Fibroblast of gingiva (primary cell): ENCODE results near the gene TBC1D1.
"Not testable (repeated sequence)": the region's sequence is repeated elsewhere in the genome, so short reads cannot be mapped to it uniquely, and the experiment has no call there.

Experiments used
- DNase-seq: peaks from one replicate; pipeline ENCODE4 v3.0.0-alpha.2; 2011; ENCODE audit warnings: low read depth

The TBC1D1 gene

DNA sequence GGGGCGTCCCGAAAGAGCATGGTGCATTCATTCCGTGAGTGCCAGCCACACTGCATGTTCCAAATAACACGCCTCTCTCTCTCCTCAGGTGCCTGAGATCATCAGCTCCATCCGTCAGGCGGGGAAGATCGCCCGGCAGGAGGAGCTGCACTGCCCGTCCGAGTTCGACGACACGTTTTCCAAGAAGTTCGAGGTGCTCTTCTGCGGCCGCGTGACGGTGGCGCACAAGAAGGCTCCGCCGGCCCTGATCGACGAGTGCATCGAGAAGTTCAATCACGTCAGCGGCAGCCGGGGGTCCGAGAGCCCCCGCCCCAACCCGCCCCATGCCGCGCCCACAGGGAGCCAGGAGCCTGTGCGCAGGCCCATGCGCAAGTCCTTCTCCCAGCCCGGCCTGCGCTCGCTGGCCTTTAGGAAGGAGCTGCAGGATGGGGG lies 123.6 kb downstream of the TBC1D1 start:
- DNase-seq = no peak

DNA sequence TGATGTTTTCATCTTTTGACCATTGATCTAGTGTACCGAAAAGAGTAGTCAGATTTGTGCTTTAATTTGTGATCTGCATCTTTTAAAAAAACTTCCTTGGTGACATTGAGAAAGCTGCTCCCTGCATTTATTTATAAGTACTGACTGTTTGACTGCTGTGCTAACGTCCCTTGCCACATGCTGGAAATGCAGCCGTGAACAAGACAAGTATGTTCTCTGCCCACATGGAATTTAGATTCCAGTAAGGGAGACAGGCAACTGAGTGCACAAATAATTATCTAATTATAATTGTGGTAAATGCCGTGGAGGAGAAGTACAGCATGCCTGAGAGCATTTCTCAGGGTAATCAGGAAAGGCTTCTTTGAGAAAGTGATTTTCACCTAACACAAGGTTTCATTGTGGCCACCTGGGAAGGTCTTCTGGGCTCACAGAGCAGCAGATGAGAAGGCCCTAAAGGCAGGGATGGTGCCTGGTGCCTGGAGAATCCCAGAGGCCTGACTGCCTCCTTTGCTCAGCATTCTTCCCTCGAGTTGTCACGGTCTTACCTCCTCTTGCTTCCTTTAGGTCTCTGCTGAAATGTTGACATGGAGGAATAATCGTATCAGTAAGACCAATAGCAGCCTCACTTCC lies 125.1 kb downstream of the TBC1D1 start:
- DNase-seq = peak; percentile 40

DNA sequence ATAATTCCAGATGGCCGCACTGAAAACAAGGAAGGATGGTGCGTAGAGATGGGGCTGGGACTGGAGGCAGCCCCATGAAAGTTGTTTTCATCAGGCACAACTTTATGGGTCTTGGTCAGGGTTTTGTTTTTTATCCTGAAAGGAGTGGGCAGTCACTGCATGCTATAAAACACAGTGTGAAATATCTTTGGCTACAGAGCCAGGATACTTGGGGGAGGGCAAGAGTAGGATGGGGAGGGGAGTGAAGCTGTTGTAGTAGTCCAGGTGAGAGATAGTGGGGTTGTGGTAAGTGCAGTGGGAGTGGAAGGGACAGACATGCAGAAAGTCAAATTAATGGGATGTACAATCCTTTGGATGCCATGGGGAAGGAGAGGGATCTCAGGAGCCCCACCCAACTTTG lies 125.8 kb downstream of the TBC1D1 start:
- DNase-seq = no peak

DNA sequence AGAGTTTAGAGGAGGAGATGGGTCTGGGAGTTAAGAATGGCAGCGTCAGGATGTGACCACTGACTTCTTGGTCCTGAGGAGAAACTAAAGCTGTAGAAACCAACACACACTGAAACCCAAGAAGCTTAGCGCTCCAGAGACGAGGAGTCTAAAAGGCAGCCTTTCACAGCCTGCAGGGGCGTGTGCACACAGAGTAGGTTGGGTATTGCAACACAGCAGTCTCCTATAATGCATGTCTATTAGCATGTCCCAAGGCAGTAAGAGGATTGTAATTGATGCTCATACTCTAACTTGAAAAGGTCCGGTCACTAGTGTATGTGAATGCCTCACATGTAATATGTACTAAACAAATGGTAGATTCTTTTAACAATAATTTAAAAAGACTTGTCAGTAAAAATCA lies 126.7 kb downstream of the TBC1D1 start:
- DNase-seq = no peak

DNA sequence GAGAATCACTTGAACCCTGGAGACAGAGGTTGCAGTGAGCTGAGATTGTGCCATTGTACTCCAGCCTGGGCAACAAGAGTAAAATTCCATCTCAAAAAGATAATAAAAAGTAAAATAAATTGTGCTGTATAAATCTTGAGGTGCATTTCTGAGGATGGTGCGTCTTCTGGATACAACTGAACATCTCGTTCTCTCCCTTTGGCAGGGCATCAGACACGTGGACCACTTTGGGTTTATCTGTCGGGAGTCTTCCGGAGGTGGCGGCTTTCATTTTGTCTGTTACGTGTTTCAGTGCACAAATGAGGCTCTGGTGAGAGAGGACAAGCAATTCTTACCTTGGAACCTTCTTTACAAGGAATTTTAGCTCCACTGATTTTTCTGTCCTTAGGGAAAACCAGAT lies 129.5 kb downstream of the TBC1D1 start:
- no peak for DNase-seq

DNA sequence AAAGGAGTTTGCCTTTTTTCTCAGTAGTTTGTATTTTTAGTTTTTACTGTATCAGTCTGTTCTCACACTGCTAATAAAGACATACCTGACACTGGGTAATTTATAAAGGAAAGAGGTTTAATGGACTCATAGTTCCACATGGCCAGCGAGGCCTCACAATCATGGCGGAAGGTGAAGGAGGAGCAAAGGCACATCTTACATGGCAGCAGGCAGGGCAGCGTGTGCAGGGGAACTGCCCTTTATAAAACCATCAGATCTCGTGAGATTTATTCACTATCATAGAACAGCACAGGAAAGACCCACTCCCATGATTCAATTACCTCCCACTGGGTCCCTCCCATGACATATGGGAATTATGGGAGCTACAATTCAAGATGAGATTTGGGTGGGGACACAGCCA lies 130.1 kb downstream of the TBC1D1 start:
- not testable (repeated sequence) for DNase-seq

DNA sequence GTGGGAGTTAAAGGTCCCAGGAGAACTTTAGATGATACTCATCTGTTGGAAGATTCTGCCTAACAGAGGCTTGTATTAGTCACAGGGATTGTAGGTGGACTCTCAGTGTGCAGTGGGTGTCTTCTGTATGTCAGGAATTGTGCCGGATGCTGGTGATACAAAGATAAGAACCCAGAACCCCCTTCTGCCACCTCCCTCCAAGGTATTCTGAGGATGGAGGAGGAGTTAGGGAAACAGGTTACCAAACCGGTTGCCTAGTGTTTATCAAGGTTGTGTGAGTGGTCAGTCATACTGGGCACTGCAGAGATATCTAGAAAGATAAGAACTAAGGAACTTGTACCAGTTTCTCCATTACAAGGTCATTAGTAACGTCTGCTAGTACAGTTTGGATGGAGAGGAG lies 130.9 kb downstream of the TBC1D1 start:
- no peak for DNase-seq

DNA sequence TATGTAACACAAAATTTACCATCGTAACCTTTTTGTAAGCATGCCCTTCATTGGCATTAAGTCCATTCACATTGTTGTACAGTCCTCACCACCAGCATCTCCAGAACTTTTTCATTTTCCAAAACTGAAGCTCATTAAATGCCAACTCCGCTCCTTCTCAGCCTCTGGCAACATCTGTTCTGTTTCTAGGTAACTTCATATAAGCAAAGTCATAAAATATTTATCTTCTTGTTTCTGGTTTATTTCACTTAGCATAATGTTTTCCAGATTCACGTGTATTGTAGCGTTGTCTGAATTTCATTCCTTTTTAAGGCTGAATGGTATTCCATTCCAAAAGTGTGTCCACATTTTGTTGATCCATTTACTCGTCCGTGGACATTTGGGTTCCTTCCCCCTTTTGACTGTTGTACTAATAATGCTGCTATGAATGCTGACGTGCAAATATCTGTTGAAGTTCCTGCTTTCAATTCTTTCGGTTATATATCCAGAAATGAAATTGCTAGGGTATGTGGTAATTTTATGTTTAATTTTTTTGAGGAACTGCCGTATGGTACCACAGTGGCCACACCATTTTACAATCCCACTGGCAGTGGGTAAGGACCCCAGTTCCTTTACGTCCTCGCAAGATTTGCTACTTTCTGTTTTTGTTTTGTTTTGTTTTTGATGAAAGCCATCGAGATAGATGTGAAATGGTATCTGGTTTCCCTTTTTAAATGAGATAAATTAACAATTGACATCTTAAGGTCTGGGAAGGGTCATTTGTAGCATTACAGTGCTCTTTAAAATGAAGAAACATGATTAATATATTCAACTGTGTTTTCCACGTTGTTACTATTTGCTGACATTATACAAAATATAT lies 132.7 kb downstream of the TBC1D1 start:
- no peak for DNase-seq

DNA sequence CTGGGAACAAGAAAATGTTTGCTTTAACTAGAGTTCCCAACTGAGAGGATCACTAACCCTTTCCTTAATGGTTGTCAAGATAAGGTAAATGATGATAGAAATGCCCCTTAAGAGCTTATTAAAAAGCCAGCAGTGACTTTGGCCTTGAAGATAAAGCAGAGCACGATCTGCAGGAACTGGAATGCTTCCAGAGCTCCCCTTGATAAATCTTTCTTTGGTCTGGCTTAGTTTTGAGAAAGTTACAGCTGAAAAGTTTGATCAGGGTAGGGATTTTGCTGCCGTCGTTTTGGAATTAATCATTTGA lies 133.3 kb downstream of the TBC1D1 start:
- no peak for DNase-seq

DNA sequence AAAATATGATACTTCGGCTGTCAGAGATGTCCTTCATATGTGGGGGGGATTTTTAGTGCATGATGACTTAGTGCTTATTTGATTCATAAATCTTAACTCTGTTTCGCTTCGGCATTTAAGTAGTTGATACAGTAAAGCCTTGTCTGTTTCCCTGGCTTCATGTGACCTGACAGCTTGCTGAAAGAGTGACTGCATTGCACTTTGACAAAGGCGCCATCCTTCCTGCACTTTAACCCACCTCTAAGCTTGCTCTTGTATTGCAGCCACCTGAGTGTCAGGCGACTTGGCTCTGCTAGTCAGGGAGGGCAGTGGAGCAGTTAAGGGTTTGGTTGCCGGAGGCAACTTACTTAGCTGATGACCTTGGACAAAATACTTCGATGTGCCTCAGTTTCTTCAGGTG lies 134.8 kb downstream of the TBC1D1 start:
- DNase-seq = no peak

DNA sequence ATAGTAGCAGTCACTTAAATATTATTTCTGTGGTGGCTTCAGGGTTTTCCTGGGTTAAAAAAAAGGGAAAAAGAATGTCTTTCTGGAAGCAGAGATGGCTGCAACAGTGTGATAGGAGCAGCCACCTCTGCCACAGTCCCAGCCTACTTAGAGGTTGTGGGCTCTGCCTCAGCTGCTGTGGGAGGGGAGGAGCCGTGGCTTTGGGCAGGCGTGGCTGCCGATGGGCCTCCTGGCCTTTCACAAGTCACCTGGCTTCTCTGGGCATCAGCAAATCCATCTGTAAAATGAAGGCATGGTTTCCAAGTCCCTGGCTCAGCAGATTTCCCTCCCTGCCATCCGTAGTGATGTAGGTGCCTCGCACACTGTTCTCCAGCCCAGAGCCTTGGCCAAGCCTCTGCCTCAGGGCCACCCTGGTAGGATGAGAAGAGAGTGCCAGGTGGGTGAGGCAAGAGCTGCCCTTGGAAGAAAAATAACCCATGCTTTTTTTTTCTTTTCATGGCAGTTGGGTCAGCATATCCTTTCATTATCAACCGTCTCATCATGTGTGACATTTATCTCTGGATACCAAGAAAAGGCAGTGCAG lies 135.4 kb downstream of the TBC1D1 start:
- DNase-seq = no peak

DNA sequence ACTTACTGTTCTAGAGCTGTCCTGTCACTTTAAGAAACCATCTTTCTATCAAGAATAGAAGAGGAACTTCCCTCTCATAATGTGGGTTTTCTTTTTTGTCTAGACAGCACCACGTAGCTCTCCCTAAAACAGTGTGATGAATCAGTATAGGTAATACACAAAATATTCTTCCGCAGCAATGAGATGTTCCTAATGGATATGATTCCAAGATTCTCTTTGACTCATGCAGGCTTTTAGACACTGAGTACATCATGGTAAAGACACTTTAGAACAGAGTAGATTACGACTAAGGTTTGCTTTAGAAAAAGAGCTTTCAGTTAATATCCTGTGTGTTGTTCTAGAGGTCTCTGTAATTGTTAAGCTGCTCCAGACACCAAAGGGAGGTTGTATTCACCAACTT lies 139.1 kb downstream of the TBC1D1 start:
- no peak for DNase-seq

DNA sequence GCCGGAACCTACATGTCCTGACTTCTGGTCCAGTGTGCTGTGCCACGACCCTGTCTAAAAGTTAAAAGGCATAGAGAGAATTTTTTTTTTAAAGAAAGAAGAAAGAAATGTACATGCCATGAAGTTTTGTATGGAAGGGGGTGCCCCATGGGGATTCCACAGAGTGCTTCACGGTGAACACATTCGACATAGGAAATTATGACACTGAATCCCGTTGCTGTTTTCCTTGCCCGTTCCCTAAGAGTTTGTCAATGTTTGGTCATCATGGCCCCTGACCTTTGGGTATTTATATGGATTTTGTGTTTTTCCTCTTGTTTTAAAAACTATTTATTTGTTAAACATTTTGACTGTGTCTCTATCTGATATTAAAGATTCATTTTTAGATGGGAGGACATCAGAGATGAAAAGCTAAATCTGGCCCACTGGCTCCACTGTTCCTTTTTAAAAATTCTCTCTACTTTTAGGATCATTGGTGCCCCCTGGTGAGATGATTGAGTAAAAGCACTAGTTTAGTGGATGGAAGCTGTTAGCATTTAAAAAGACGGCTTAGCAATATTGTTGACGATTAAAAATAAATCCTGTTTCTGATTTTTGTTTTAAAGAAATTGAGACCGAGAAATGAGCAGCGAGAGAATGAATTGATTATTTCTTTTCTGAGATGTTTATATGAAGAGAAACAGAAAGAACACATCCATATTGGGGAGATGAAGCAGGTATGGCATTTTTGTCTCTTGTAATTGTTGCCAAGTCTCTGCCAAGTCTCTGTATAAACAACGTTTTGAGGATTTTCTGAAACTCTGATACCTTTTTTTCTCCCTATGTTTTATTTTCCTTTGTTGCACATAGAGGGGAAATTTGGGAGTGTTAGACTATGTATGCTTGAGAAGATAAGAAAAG lies 144.3 kb downstream of the TBC1D1 start:
- DNase-seq = peak; percentile 52

DNA sequence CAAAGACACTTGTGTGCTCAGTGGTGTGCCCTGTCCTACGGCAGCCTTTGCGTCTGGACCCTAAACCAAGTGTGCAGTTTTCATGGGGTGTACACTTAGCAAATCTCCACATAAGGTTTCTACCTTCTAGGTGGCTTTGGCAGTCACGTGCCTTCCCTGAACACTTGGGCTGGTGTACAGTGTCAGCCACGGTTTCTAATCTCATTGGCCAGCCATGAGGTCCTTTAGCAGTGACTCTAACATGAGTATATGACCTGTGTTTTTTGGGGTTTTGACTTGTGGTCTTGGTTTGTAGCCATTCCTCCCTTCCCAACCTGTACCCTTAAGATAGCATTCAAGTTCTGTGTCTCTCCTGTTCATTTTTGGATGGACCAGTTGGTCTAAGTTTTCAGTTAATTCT lies 145.7 kb downstream of the TBC1D1 start:
- no peak for DNase-seq

DNA sequence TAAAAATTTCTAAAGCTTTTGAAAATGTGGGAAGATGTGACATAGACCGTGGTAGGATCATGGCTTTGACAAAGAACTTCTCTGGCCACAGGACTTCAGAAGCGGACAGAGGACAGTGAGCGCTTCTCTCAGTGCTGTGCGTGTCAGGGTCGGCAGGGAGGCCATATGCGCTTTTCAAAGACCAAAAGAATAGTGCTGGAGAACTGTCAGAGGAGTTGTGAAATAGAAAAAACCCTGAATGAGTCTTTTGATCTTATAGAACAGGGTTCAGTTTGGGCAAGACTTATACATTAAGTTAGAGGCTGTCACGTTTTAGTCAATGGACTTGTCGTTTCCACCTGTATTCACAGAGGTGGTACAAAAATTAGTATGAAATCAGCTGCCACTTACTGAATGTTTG lies 146.7 kb downstream of the TBC1D1 start:
- no peak for DNase-seq

DNA sequence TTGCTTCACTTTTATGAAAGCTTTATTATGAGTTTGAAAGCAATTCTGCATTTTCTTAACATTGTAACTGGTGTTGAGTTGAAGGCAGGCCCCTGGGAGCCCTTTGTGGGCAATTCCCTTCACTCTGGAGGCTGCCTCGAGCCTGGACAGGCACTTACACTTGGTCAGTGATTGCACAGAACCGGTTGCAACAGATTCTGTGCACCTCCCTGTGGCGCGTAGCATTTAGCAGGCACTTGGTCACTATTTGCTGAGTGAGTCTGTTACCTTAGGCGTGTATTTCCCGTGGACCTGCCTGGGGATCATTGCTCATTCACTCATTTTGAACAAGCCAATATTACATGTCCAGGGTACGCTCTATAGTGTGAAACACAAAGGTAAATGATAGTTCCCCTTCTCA lies 149.7 kb downstream of the TBC1D1 start:
- no peak for DNase-seq

DNA sequence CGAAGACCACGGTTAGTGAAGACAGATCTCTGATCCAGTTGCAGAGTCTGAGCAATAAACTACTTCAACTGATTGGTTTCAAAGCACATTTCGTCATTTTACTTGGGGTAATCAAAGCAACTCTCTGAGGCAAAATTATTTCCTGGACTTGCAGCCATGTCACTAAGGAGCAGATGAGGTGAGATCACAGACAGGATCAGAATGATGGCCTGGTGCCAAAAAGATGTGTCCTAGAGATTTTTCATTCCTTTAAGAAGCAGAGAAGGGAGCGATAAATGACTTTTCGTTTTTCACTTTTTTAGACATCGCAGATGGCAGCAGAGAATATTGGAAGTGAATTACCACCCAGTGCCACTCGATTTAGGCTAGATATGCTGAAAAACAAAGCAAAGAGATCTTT lies 153.2 kb downstream of the TBC1D1 start:
- DNase-seq = no peak

DNA sequence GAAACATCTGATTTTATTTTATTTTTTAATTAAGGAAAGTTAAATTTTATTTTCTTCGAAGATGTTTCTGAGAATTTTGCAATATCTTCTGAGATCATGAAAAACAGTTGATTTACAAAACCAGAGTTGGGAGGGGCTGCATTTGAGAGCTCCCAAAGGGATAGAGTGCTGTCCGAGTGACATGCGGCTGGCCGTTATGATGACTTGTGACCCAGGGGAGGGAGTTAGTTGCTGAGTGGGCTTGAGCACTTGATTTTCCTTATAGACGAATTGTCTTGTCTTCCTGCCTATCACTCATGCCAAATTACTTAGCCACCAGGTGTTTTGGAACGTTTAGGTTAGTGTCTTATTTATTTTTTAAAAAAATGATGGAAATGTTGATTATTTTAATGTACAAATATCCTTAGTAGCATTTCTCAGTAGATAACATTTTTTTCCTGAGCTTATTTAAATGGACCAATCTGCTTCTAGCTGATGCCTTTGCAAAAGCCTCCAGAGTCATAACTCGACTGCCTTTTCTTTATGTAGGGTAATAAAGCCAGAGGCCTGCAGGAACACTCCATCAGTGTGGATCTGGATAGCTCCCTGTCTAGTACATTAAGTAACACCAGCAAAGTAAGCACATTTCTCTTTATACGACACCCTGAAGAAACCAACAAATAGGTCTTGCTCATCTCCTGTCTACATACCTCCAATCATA lies 154.6 kb downstream of the TBC1D1 start:
- DNase-seq = no peak

DNA sequence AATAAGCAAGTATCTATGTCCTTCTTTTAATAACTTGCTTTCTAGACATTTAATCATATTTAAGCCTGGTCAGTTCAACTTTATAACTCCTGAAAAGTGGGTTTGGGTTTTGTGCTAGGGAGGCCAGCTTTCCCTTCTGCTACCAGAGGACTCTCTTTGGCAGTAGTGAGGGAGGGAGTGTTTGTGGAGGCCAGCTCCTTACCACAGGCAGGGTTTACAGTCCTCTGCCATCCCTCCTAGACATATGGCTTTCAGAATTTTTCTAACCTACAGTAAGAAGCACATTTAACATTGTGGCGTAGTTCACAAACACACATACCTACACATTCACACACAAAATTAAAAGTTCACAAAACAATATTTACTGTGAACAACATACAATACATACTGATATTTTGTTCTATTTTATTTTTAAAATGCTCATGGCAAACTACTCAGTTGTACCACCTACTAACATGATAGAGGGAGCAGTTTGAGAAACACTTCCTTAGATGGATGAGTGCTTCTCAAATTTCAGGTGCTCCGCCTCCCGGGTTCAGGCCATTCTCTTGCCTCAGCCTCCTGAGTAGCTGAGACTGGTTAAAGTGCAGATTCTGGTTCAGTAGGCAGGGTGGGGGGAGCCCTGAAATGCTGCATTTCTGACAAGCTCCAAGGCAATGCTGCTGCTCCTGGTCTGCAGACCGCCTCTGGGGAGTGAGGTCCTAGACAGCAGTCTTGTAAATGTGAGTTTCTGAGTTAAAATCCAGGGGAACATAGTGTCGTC lies 156.0 kb downstream of the TBC1D1 start:
- DNase-seq = peak; percentile 21

DNA sequence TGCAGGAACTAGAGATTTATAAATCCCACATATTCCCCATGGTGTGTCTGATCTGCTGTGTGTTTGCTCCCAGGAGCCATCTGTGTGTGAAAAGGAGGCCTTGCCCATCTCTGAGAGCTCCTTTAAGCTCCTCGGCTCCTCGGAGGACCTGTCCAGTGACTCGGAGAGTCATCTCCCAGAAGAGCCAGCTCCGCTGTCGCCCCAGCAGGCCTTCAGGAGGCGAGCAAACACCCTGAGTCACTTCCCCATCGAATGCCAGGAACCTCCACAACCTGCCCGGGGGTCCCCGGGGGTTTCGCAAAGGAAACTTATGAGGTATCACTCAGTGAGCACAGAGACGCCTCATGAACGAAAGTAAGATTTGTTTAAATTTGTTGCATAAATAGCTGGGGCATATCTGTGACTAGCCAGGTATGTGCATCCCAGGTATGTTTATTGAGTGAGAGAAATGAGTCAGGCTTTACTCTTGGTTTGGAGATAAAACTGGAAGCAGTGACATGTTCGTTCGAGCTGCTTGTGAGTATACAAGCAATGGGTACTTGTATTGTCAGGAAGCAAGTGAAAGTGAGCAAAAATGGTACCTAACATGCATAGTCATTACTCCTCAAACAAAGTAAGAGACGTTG lies 158.8 kb downstream of the TBC1D1 start:
- no peak for DNase-seq
